ENCODE results near the gene DPEP2NB.

The DPEP2NB gene

DNA sequence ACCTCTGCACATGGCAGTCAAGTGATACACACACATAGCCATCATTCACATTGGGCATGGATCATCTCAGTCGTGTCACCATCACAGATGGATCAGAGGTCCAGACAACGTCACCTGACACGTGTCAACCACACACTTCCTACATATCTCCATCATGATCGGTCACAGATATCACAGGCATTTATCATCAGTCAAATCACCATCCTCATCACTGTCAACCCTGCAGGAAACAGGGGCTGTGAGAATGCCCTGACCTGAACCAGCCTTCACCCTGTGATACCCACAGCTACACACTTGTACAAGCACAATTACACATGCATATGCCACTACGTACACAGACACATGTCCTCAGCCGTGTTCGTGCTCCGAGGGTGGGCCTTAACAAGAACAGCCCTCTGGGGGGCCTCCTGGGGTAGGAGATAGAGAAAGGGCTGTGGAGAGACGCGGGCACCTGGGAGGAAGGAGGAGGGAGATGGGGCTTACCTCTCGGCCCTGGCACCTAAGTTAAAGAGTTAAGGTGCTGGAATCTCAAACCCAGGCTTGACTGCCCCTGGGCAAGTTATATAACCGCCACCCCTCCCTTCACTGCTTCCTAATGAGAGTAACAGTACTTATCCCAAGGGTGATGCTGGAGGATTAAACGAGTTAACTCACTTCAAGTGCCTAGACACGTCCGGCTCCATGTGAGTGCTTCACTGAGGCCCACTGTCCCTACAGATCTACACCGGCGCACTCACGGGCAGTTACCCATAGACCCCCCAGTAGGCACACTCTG lies 48.3 kb downstream of the DPEP2NB start:
- Histone ChIP-seq H3K79me2 (ENCODE audit: insufficient read depth, low read length) (no peaks in the 10 kb centered on the region), H3K27ac (ENCODE audit: low read depth, low read length) (peak overlapping the region; percentile 29)
- TF ChIP-seq EZH2phosphoT487 (conservative IDR thresholded peaks at IDR 0.05; ENCODE audit: low read length), result no peak
- TF ChIP-seq, protein P1, sequence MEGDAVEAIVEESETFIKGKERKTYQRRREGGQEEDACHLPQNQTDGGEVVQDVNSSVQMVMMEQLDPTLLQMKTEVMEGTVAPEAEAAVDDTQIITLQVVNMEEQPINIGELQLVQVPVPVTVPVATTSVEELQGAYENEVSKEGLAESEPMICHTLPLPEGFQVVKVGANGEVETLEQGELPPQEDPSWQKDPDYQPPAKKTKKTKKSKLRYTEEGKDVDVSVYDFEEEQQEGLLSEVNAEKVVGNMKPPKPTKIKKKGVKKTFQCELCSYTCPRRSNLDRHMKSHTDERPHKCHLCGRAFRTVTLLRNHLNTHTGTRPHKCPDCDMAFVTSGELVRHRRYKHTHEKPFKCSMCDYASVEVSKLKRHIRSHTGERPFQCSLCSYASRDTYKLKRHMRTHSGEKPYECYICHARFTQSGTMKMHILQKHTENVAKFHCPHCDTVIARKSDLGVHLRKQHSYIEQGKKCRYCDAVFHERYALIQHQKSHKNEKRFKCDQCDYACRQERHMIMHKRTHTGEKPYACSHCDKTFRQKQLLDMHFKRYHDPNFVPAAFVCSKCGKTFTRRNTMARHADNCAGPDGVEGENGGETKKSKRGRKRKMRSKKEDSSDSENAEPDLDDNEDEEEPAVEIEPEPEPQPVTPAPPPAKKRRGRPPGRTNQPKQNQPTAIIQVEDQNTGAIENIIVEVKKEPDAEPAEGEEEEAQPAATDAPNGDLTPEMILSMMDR (IDR thresholded peaks at IDR 0.05; ENCODE audit: insufficient read depth, low read length, poor library complexity, severe bottlenecking), result no peak

DNA sequence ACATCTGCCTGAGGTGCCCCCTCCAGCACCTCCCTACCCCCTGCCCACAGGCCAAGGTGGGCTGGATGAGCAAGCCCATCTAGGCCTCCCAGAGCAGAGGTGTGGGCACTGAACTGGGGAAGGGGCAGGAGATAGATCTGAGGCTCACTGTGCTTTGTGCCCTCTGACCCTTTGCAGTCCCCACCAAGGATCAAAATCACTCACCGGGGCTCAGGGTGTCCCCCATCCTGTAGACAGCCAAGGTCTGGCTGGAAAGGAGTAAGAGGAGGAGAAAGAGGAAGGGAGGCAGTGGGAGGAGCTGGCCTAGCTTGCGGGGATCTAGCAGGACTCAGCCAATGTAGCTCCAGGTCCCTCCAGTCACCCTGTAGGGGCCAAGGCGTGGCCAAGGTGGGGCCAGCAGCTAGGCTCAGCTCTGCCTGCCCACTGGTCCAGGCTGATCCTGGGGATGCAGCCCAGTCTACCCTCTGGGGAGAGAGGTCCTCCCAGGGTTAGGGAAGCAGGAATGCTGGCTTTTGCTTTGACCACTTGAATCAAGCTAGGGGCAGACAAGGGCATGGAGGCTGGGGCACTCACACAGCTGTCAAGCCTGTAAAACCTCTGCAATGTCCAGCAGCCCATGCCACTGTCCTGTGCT lies 49.0 kb downstream of the DPEP2NB start:
- no peaks in the 10 kb centered on the region for H3K27me3 ChIP-seq (ENCODE audit: low read length)
- H3K27ac ChIP-seq (ENCODE audit: low read depth, low read length), result no peak overlapping the region
- no peak overlapping the region for H3K4me3 ChIP-seq (ENCODE audit: insufficient read depth, low read length, poor library complexity, severe bottlenecking)
- H3K9ac ChIP-seq (ENCODE audit: low read length), result peak overlapping the region; percentile 69
- no peaks in the 10 kb centered on the region for H3K36me3 ChIP-seq (ENCODE audit: low read length)
- H2AFZ ChIP-seq (ENCODE audit: low read depth, low read length, severe bottlenecking), result no peak overlapping the region
- no peaks in the 10 kb centered on the region for H3K79me2 ChIP-seq (ENCODE audit: insufficient read depth, low read length)
- H4K20me1 ChIP-seq (ENCODE audit: low read depth, low read length), result no peaks in the 10 kb centered on the region
- H3K4me2 ChIP-seq (ENCODE audit: low read depth, low read length, poor library complexity, severe bottlenecking), result peak overlapping the region; percentile 76
- TF ChIP-seq, protein P1 (IDR thresholded peaks at IDR 0.05; ENCODE audit: insufficient read depth, low read length, poor library complexity, severe bottlenecking), result no peak
- no peak for TF ChIP-seq EZH2phosphoT487 (conservative IDR thresholded peaks at IDR 0.05; ENCODE audit: low read length)
- no peaks in the 10 kb centered on the region for H3K9me3 ChIP-seq (ENCODE audit: insufficient read depth, low read length)
- no peaks in the 10 kb centered on the region for H3F3A ChIP-seq (ENCODE audit: insufficient read depth)
- no peaks in the 10 kb centered on the region for H3K9me2 ChIP-seq (replicated peaks; ENCODE audit: insufficient read depth, low read length)

More for the DNA sequence above, 48.3 kb downstream of the DPEP2NB start:
- H3K9me3 ChIP-seq (ENCODE audit: insufficient read depth, low read length), result no peaks in the 10 kb centered on the region
- peak overlapping the region; percentile 69 for H3K9ac ChIP-seq (ENCODE audit: low read length)
- H4K20me1 ChIP-seq (ENCODE audit: low read depth, low read length), result no peaks in the 10 kb centered on the region
- H2AFZ ChIP-seq (ENCODE audit: low read depth, low read length, severe bottlenecking), result peak overlapping the region; percentile 70
- H3K4me3 ChIP-seq (ENCODE audit: insufficient read depth, low read length, poor library complexity, severe bottlenecking), result peak overlapping the region; percentile 61
- peak overlapping the region; percentile 76 for H3K4me2 ChIP-seq (ENCODE audit: low read depth, low read length, poor library complexity, severe bottlenecking)
- no peaks in the 10 kb centered on the region for H3K27me3 ChIP-seq (ENCODE audit: low read length)
- no peaks in the 10 kb centered on the region for H3F3A ChIP-seq (ENCODE audit: insufficient read depth)
- no peaks in the 10 kb centered on the region for H3K36me3 ChIP-seq (ENCODE audit: low read length)
- no peaks in the 10 kb centered on the region for H3K9me2 ChIP-seq (replicated peaks; ENCODE audit: insufficient read depth, low read length)

DNA sequence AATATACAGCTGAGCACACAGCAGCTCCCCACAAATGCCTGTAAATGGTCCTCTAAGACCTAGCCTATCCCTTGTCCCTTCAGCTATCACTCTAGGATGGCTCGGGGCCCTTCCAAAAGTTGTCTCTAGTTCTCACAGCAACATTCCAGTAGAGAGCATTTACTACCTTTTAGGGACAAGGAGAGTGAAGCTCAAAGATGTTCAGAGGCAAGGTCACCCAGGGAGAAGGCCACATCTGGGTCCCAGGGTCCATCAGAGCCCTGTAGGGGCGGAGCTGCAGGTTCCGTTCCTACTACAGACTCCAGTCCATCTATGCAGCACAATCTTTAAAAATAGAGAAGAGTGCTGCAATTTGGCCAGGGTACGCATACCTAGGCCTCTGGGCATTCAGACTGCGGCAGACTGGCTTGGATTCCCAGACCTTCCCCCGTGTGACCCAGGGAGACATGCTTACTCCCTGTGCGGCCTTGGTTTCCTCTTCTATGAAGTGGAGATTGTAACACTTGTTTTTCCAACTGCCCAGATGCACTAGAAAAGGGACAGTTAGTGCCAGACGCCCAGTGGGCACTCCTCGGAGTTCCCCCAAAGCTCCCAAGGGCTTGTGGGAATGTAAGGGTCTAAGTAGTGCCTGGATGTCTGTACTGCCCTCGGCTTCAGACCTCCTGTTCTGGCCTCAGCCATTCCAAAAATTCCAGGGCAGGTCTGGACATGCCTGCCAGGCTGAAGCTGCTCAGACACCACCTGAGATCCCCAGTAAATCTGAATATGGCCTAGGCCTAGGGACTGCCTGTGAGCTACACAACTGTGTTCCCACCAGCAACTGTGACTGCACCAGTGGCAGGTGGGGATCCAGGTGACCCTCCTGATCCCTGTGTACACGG lies 49.8 kb downstream of the DPEP2NB start:
- Histone ChIP-seq H3K27me3 (ENCODE audit: low read length) (no peaks in the 10 kb centered on the region), H3K9ac (ENCODE audit: low read length) (no peak overlapping the region), H3K36me3 (ENCODE audit: low read length) (no peaks in the 10 kb centered on the region), H3K9me2 (replicated peaks; ENCODE audit: insufficient read depth, low read length) (no peaks in the 10 kb centered on the region), H3K27ac (ENCODE audit: low read depth, low read length) (no peak overlapping the region), H2AFZ (ENCODE audit: low read depth, low read length, severe bottlenecking) (no peak overlapping the region), H3F3A (ENCODE audit: insufficient read depth) (no peaks in the 10 kb centered on the region), H4K20me1 (ENCODE audit: low read depth, low read length) (no peaks in the 10 kb centered on the region), H3K4me3 (ENCODE audit: insufficient read depth, low read length, poor library complexity, severe bottlenecking) (no peak overlapping the region), H3K9me3 (ENCODE audit: insufficient read depth, low read length) (no peaks in the 10 kb centered on the region), H3K79me2 (ENCODE audit: insufficient read depth, low read length) (no peaks in the 10 kb centered on the region), H3K4me2 (ENCODE audit: low read depth, low read length, poor library complexity, severe bottlenecking) (no peak overlapping the region)
- TF ChIP-seq, protein P1 (IDR thresholded peaks at IDR 0.05; ENCODE audit: insufficient read depth, low read length, poor library complexity, severe bottlenecking), result no peak
- no peak for TF ChIP-seq EZH2phosphoT487 (conservative IDR thresholded peaks at IDR 0.05; ENCODE audit: low read length)

Data from SU-DHL-6 (cell line).